Renal cortical epithelial cell (primary cell): ENCODE data around the gene MCCC1. TPM values are rescaled to one million over a fixed set of nuclear protein-coding genes. Genes with fewer than 3 reads are reported as not detected.
A peak's percentile ranks its signal among the peaks of the same experiment; 100 is the strongest.

Source experiments
- DNase-seq: peaks from one replicate; pipeline ENCODE4 v3.0.0-alpha.2; 2011; ENCODE audit warnings: low read depth
- total RNA-seq: library from RNA; depleted of rRNA; stranded (reverse); fragments of >200 nt; gene quantifications from 2 replicates; pipeline ENCODE4 v1.2.3, GENCODE V29; 2014

Gene MCCC1
- total RNA-seq, 1 donor from 2014 or later, result 38.8 TPM

DNA sequence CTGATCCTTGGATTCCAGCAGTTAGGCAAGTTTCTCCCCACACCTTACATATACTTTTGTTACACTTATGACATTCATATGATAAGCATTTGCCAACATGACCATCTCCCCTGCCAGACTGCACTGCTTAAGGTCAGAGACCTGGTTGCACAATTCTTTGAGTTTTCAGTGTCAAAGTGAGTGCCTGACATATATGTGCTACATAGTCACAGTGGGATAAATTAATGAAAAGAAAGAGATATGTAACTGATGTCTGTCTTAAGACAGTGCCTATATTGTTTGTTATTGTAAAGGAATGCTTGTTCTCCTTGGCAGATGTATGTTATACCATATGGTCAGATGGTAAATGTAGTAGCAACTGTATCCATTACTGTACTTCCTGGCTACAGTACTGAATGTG is 115.4 kb downstream of the MCCC1 start:
- no peak for DNase-seq

DNA sequence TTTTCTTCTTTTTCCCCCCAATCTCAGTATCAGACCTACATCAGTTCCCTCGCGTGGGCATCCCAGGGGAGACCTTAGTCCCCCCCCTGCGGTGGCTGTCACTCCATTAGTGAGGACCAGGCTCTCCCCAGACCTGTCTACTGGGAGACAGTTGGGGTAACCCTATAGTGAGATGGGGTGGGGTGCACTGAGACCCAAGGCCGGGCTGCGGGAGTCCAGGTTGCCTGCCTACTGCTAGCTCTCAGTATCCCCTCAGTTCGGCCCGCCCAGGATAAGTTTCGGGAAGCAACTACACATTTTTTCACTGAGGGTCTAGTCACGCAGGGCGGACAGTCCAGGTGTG is 118.3 kb downstream of the MCCC1 start:
- no peak for DNase-seq

DNA sequence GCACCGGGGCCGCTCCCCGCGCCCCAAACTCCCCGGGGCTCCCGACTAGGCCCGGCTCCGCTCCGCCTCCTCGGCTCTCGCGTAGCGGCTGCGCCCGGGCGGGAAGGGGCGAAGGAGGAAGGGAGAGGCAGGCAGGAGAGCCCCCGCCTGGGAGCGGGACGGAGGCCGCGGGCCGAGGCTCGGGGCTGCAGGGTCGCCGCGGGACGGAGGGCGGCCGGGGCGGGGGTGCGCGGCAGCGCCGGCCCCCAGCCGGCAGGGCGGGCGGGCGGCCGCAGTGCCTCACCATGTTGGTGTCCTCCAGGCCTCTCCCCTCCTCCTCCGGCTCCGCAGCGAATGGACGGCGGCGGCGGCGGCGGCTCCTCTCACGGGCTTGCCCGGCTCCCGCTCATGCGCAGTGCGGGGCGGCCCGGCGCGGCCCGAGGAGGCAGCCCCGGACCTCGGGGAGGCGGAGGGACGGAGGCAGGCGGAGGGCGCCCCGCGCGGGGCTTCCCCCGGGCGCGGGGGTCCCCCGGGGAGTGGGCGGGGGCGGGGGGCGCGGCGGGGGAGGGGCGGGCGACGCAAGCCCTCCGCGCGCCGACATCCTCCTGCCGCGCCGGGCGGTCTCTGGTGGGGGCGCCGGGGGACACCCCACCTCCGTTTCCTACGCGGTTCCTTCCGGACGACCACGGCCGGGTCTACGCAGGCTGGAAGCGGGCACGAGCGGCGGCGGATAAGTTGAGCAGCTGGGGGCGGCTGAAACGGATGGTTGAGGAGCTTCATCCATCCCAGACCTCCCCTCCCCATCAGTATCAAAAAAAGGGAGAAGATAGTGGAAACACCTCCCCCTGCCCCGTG is 118.9 kb downstream of the MCCC1 start, which contains the start of gene DCUN1D1:
Gene DCUN1D1, minus strand, starts transcription at position 335 of the 834 bp plus-strand sequence. Its CDS starts 49 bp downstream, at position 286.
- peak; percentile 32 for DNase-seq

DNA sequence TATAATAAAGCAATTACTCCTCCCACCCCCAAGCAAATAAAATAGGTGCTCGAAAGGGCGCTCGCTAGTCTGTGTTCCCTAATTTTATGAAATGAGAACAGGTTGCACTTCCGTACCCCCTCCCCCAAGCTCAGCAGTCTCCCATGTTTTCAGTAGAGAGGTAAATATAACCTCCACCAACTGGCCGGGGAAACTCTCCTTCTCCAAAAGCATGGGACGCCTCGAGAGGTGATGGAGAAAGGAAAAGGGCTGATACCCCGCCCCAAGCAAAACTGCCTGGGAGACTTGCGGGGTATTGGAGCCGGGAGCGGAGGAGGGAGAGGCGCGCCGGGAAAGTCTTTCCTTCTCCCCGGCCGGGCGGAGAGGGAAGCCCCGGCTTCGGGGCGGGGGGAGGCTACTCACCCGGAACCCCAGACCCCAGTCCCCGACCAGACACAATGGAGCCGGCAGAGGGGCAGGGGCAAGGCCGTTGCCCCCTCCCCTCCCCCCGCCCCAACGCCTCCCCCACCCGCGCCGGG is 119.6 kb downstream of the MCCC1 start:
- no peak for DNase-seq

DNA sequence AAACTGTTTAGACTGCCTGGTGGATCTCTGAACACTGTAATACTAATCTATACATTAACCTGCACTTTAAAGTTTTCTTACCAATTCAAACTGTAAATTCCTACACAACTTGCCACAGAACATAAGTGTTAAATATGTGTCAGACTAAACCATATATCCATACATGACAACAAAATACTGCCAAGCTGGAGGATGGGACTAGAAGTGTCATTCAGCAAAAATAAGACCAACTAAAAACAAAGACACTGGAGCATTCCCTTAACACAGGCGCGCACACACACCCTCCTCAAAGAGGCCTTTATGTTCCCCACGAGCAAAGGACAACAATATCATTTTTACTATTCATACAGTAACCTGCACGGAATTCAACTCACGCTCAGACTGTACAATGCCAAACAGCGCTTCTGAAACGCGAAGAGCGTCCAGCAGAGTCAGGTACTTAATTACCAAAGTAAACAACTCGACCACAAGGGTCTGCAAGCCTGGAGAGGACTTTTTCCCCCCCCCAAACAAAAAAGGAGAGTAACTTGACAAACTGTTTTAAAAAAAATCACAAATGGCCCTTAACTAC is 120.1 kb downstream of the MCCC1 start:
- no peak for DNase-seq

DNA sequence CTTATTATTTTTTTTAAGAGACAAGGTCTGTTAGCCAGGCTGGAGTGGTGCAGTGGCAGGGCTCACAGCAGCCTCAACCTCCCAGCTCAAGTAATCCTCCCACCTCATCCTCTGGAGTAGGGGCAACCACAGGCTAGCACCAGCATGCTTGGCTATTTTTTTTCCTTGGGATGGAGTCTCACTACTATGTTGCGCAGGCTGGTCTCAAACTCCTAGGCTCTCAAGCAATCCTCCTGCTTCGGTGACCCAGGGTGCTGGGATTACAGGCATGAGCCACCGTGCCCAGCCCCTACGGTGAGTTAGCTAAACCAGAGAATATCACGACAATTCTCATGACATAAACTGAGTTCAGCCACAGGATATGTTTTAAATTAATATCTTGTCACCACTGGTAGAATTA is 120.9 kb downstream of the MCCC1 start:
- no peak for DNase-seq

DNA sequence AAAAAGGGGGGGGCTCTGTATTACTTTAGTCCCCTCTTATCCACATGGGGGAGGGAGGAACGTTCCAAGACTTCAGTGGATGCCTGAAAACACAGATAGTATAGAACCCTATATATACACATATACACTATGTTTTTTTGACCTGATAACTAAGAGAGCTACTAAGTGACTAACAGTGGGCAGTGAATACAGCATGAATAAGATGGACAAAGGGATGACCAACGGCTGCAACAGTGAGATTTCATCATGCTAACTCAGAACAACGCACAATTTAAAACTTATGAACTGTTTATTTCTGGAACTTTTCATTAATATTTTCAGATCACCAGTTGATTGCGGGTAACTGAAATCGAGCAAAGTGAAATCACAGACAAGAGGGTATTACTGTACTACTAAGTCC is 126.2 kb downstream of the MCCC1 start:
- no peak for DNase-seq

DNA sequence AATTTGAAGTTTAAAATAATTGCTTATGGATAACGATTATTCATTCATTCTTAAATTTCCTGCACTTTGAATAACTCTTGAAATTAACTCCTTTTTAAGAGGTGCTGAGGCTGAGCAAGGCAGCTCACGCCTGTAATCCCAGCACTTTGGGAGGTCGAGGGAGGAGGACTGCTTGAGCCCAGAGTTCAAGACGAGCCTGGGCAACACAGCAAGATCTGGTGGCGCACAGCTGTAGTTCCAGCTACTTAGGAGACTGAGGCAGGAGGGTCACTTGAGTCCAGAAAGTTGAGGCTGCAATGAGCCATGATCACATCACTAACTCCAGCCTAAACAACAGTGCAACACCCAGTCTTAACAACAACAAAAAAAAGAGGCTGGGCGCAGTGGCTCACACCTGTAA is 126.9 kb downstream of the MCCC1 start:
- no peak for DNase-seq

DNA sequence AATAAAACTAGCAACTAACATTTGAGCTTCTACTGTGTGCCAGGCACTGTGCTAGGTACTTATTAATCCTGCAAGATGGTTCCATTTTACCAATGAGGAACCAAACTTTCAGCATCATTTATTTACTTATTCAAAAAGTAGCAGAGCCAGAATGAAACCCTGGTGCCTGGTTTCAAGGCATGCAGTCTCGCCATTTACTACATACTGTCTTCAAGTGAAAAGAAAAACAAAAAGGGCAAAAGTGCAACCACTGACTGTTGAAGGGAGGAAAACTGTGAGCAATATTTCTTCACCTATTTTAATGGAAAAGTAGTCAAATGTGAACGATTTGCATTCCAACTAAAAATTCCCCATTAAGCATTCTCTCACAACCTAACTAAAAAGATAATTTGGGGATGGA is 127.7 kb downstream of the MCCC1 start:
- DNase-seq, result peak; percentile 79

DNA sequence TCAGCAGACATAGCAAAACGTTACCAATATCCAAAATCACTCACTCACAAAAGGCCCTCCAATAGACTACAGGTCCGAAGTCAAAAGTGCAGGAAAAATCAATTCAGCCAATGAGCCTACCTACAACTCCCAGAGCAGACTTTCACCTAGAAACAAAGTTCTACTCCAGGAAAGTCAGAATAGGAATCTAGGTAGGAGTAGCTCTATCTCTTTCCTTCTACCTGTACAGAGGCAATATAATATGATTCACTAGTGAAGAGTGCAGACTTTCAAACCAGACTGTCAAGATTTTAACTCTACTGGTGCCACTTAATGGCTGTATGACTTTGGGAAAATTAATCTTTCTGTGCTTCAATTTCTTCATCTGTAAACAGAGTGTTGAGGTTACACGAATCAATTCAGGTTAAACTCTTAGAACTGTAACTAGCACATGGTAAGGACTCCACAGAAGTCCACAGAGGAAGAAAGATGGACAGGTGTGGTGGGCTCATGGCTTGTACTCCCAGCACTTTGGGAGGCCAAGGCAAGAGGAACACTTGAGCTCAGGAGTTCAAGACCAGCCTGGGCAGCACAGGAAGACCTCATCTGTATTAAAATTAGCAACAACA is 128.4 kb downstream of the MCCC1 start:
- DNase-seq, result no peak

DNA sequence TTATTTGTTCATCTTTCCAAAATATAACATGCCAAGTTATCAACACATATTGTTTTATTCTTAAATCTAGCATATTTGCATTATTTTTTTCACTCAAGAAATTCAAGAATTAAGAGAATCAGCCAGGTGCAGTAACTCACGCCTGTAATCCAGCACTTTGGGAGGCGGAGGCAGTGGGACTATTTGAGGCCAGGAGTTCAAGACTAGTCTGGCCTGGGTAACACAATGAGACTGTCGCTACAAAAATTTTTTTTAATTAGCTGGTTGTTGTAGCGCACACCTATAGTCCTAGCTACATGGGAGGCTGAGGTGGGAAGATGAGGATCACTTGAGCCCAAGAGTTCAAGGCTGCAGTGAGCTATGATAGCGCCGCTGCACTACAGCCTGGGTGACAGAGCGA is 129.4 kb downstream of the MCCC1 start:
- no peak for DNase-seq

DNA sequence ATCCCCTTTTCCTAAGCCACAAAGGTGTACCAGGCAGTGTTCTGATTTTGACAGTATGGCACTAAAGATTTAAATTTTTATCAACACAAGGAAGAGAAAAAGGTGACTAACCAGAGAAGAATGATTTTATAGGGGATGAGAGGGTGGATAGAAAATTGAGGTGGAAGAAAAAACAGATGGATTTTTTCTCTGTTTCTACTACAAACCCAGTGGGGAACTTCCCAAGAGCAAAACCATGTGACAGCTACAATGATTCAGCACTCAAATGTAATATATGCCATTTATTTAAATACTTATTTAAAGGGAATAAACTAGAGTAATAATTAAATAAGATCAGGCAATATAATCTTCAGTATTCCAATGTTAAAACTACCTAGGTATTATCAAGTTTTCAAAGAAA is 130.0 kb downstream of the MCCC1 start:
- DNase-seq, result peak; percentile 72

DNA sequence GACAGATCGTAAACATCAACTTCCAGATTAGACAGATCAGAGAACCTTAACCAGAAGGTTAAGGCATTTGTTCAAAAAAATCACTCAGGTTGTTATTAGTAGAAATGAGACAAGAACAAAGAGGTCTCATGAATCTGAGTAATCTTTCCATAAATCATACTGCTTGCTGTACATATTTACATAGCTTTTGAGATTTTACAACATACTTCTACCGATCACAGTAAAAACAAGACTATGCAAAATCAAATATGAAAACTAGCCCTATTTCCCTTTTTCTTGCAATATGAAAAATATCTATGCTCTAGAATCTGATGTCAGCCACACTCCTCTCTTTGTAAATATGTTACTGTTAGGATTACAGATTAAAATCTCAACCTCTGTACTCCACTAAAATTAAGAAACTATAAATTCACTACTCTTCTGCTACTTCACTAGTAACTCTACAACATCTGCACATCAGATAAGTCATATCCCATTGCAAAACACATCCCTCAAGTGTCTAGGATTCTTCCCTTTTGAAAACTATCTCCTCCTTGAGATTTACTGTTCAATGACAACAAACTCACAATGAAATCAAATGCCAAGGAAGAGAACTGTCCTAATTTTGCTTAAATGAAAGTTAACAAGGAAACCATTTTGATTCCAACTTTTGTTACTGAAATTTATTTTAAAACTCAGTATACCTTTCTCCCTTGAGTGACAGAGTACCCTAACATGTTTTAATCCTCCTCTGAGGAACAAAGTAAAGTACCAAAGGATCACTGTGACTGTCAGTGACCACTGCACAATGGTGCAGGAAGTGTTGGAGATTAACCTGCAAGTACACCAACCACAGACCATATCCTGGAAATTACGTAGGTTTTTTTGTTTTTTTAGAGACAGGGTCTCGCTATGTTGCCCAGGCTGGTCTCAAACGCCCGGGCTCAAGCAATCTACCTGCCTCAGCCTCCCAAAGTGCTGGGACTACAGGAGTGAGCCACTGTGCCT is 131.8 kb downstream of the MCCC1 start:
- no peak for DNase-seq

DNA sequence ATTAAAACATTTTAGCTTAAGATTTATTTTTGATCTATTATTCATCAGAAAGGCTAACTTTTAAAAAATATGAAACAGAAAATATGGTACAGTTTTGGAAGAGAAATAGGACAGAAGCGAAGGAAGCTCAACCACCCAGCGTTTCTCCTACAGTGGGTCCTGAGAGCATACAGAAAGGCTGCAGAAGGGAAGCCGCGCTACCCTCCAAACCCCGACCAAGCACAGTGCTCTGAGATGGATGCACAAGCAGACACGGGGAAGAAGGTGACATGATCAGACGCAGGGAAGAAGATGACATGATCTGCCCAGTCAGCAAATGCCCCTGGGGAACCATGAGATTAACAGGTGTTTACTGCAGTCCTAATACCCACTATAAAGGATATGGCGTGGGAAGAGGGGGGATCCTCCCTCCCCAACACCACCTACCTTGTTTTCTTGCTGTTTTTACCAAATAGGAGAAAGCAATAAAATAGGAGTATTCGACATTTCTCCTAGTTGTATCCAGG is 133.4 kb downstream of the MCCC1 start:
- no peak for DNase-seq

Other genes starting within 250 kb of the MCCC1 start
- gene DCUN1D1, start 119.0 kb downstream of the MCCC1 start, total RNA-seq, result 58.2 and 60.8 TPM in 2 replicates
- gene LAMP3, start 63.2 kb upstream of the MCCC1 start, total RNA-seq, result 0.10 and 0.17 TPM in 2 replicates
- 21.7 and 25.2 TPM in 2 replicates for gene B3GNT5, start 153.8 kb upstream of the MCCC1 start, total RNA-seq